Activated CD8-positive, alpha-beta memory T cell treated with anti-CD3 and anti-CD28 coated beads, Interleukin-2, amount 50 U/mL, for 1 hour (primary cell): ENCODE data around the gene TKFC.
A peak's percentile ranks its signal among the peaks of the same experiment; 100 is the strongest.

Experiments used
- DNase-seq: peaks from one replicate; pipeline ENCODE4 v3.0.0-alpha.2; 2020; ENCODE audit errors: extremely low read depth

TKFC gene, protein sequence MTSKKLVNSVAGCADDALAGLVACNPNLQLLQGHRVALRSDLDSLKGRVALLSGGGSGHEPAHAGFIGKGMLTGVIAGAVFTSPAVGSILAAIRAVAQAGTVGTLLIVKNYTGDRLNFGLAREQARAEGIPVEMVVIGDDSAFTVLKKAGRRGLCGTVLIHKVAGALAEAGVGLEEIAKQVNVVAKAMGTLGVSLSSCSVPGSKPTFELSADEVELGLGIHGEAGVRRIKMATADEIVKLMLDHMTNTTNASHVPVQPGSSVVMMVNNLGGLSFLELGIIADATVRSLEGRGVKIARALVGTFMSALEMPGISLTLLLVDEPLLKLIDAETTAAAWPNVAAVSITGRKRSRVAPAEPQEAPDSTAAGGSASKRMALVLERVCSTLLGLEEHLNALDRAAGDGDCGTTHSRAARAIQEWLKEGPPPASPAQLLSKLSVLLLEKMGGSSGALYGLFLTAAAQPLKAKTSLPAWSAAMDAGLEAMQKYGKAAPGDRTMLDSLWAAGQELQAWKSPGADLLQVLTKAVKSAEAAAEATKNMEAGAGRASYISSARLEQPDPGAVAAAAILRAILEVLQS

DNA sequence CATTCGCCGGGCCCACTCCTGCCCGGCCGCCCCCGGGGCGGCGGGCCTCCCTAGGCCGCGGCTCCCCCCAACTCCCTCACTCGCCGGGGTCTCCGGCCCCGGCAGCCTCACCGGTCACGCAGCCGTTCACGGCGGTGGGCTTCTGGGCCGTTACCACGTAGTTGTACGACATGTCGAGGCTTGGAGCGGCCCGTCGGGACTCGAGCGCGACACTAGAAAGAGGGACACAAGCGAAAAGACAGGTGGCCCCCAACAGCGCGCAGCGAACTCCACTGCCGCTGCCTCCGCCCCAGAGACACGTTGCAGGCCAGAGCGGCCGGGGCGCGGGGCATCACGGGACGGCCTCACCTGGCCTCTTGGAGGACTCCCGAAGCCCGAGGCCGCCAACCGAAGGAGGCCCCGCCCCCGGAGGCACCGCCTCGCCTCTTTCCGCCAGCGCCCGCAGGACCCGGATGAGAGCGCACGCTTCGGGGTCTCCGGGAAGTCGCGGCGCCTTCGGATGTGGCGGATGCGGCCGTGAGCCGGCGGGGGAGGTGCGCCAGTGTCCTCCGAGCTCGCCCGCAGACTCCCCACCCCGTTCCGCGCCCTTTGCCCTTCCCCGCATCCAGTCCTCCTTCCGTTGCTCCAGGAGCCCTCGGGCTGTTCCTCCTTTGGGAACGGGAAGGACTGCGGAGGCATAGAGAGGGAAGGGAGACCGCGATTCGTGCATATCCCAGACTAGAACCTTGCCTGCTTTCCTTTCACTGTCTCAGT is at the start of gene TKFC, which contains the start of gene DDB1:
Gene TKFC, plus strand, starts transcription at position 432 of the 753 bp plus-strand sequence. CDS start 1,501 bp downstream, outside the sequence.
Gene DDB1, minus strand, starts transcription at position 309 of the 753 bp plus-strand sequence. Its CDS starts 137 bp downstream, at position 172.
- DNase-seq, result peak; percentile 89

DNA sequence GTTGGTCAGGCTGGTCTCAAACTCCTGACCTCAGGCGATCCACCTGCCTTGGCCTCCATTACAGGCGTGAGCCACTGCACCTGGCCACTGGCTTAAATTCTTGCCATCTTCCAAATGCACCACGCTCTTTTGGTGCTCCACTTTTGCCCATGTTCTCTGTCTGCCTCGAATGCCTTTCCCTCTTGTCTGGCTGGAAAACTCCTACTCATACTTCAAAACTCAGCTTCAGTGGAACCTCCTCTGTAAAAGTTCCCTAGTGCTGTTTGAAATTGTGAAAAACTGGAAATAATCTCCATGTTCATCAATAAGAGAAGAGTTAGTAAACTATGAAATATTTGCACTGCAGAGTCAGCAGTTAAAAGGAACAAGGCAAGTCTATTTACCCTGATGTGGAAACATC is 49.4 kb upstream of the TKFC start:
- no peak for DNase-seq

DNA sequence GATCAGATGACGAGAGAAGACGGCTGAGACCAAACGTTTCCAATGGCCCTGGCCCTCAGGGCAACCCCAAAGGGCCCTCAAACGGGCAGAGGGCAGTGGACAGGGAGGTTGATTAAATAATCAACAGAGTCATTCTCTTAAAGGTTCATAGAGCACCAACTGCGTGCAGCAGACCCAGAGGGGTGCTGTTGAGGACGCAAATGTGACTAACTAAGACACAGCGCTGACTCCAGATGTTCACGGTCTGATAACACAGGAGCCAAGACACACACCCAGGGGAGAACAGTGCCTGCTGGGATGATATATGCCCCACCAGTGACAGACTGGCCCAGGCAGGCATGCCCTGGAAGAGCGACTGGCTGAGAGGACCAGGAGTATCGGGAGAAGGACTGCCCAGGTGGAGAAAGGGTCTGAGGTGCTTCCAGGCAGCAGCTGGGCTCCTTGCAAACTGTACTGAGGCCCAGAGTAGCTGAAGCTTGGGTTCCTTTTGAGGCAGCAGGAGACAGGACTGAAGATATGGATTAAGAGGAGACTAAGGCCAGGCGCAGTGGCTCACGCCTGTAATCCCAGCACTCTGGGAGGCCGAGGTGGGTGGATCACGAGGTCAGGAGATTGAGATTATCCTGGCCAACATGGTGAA is 45.6 kb upstream of the TKFC start:
- no peak for DNase-seq

DNA sequence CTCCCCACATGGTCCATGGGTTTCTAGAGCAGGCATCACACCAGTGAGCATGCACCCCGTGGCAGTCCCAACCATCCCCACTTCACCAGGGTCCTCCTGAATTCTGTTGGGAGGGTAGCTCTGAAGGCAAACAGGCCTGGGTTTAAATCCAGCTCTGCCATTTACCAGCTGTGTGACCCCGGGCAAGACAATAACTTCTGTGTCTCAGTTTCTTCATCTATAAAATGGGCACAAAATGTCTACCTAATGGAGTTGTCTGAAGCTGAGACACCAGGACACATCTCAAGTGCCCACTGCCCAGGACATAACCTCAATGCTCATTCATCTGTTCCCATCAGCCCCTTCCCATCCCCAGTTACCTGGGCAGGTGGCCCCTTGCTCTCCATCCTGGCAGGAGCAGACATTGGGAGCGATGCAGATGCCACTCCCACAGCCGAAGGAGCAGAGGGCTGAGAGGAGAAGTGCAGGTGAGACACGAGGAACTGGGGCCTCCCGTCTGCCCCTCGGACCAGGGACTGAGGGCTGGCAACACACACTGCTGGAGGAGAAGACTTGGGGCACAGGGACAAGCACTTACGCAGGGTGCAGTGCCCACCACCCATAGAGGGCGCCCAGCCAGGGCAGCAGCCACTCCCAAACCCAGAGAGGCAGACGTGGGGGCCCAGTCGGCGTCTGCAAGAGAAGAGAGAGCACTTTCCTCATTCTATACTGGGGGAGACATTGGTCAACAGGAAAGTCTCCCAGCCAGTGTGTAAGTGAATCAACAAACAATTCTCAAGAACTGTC is 41.9 kb upstream of the TKFC start:
- no peak for DNase-seq

DNA sequence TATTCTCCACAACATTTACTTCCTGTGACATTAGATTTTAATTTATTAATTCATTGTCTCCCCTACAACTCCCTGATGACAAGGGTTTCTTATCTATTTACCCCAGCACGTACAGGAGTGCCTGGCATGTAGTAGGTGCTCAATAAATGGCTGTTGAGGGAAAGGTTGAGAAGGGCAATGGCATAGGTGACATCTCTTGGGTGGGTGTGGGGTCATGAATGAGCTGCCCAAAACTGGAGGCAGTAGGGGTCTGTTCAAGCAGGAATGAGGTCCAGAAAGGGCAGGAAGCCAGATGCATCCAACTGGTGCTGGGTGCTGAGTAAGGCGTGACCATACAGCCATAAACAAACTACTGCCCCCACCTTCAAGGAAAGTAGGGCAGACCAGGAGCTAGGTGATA is 40.7 kb upstream of the TKFC start:
- no peak for DNase-seq

DNA sequence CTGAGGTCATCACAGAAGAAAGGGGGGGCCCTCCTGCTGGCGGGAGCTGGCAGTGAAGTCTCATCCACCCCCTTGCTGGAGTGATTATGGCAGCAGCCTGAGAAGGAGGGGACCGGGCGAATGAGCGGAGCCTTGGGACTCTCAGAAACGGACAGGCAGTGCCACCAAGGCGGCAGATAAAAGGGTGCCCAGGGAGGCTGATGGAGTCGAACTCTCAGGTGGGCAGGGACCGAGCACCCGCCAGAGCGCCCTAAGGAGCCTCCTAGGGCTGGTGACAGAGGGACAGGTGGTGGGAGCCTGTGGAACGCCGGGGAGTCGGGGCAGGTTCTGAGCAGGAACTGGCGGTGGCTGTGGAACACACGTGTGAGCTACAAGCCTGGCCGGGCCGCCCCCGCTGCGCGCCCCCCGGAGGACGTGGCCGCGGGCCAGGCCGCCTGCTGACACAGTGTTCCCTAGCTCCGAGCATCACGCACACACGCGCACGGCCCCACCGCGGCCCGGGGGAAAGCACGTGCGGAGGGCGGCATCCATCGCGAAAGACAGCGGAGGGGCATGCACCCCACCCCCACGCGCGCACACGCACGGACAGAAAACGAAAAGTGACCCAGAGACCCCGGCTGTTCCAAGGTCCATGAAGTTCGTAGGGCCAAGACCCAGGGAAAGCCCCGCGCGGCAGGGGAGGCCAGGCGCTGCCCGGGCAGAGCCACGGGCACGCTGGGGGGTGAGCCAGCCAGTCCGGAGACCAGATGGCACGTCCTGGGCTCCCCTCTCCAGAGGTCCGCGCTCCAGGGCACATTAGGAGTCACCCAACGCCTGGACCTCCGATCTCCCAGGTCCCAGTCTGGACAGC is 38.9 kb upstream of the TKFC start:
- no peak for DNase-seq

DNA sequence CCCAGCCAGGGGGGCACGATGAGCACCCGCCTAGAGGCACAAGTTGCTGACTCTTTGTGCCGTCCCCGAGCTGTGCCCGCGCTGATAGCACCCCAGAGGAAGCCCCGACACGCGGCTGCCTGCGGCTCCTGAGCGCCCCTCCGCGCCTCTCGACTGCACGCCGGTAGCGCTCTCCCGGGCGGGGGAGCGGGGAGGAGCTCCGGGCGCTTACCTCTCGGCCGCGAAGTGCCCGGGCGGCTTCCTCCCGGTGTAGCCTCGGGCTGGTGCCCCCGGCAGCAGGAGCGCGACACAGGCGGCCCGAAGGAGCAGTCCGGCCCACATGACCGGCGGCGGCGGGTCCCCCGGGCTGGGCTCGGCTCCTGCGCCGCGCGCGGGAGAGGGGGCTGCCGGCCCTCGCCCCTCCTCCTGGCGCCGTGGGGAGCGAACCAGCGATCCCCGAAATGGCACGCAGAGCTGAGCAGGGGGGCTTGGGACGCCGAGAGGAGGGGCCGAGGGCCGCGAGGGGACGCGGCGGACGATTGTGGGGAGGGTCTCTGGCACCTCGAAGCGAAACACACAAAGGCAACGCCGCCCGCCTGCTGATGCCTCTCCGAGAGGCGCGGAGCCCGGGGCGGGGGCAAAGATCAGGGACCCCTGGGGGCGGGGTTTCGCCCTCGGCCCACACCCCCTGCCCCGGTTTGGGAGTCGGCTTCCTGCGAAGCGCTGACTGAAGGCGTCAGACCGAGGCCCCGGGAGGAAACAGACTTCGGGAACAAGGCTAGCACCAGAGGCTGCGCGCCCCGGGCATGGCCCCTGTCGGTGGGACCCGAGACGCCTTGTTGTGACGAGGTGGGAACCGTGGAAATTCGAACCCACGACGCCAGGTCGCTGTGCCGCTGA is 38.1 kb upstream of the TKFC start, which contains the start of gene VWCE:
Gene VWCE, minus strand, starts transcription at position 600 of the 879 bp plus-strand sequence. Its CDS starts 279 bp downstream, at position 321.
- peak; percentile 17 for DNase-seq

DNA sequence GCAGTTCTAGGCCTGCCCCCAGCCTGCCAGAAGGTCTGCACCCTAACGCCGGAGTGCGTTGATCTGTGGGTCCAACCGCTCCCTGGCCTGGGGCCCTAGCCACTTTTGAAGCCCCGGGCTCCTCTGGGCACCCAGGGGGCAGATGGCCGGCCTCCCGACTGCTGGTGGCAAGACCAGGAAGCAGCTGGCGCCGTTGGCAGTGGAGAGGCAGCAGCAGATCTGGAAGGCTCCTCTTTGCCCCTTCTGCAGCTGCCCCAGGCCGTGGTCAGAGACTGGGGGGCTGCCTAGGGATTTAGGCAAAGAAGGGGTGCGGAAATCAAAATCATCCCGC is 37.5 kb upstream of the TKFC start:
- no peak for DNase-seq

DNA sequence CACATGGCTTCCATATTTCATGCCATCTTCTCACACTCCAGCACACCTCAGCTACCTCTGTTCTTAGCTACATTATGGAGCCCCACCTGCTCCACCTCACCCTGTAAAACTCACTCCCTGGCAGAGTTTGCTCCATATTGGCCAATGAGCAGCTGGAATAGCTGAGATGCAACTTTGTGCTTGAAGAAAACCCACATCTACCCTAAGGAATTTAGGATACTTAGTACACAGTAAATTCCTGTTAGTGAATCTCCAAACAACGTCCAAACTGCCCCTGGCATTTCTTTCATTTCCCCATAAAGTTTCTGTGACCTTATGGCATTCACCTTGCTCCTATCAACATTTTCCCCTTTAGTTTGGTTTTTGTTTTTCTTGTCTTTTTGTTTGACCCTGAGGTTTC is 35.7 kb upstream of the TKFC start:
- DNase-seq, result no peak

DNA sequence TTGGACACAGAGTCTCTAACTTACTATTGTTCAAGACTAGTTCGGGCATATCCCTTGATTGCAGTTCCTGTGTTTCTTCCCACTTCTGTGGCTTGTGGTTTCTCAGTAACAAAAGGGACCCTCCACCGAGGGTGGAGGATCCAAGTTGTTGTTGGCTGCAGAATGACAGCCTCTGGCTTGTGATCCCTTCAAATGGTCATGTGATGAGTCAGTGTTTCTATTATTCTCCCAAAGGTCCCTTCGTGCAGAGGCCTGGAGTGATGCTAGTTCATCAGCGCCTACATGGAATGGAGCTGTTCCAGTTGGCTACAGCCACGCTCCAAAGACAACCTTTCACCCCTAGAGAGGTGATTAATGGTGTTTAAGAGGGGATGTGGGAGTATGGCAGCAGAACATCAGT is 35.3 kb upstream of the TKFC start:
- DNase-seq, result no peak

DNA sequence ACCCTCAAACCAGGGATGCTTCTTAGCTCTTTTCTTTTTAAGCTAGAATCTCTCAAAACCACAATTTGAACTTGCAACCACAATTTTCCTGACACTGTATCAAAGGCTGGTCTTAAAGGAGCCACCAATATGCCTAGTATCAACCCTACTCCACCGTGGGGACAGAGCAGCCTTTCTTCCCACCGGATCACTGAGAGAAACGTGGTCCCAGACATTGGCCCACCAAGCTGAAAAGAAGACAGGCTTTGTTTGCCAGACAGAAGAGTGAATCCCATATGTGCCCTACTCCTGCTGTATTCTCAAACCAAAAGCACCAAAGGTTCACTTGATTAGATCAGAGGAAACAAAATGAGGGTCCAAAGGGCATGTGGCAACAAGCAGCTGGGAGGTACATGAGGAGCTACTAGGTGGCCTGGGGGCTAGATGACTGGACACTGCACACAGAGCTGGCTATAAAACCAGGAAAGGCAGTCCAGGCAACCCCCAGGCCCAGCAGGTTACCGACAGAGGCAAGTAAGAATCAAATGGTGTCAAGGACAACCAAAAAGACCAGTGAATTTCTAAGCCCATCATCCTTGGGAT is 34.3 kb upstream of the TKFC start:
- DNase-seq, result no peak

DNA sequence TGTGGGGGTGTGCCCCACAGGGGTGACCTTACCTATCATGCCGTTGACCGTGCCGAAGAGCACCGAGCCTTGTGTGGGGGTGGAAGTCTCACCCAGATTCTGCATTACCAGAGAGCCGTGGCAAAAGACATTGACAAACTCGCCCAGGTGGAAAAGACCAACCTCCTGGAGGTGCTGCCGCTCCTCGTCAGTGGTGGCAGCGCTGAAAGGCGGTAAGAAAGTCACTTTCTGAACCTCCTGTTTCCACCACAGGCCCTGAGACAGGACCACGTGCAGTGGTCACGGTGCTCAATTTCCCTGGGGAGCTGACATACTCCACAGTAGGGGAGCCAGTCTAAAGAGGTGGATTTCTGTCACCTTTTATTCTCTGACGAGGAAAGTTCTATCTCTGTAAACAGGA is 30.5 kb upstream of the TKFC start:
- no peak for DNase-seq

DNA sequence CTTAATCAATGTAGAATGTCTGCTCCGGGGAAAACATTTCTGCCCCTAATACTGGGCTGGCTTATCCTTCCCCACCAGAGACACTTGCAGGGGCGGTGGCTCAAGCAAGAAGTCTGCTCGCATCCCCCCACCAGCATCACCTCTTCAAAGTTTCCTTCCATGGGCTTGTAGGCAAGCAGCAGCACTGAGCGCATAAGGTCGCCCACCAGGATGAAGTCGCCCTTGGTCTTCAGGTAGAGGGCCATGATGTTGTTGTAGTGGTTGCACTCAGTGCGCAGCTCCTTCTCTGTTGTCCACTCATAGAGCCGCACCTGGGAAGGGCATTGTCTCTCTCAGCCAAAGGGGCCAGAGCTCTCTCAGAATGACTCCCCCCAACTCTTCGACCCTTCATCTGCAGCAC is 29.3 kb upstream of the TKFC start:
- DNase-seq, result no peak

DNA sequence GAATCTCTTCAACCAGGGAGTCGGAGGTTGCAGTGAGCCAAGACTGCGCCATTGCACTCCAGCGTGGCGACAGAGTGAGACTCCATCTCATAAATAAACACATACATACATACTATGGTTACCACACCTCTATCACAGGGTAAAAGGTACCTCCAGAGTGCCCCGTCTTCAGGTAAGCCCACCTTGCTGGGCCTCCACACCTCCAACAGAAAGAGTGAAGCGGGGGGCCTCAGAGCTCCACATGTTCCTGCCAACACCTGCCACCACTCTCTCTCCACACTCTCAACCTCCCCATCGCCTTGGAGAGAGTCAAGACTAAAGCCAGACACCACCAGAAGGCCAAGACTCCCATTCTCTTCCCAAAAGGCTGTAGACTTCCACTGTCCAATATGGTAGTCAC is 27.6 kb upstream of the TKFC start:
- no peak for DNase-seq

DNA sequence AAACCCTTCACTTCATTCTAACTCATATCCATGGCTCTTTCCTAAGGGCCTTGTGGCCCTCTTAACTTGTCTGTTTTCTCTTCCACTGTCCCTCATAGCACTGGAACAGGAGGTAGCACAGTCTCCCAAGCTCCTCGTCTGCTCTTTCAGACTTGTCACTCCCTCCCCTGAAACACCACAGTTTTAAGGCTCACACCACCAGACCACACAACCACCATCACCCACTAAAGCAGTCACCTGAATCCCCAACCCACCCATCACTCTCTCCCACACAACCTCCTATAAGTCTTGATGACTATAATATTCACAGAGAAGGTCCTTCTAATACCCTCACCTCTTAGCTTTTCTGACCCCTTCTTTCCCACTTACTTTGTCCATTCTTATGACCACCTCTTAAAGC is 26.8 kb upstream of the TKFC start:
- DNase-seq, result no peak

DNA sequence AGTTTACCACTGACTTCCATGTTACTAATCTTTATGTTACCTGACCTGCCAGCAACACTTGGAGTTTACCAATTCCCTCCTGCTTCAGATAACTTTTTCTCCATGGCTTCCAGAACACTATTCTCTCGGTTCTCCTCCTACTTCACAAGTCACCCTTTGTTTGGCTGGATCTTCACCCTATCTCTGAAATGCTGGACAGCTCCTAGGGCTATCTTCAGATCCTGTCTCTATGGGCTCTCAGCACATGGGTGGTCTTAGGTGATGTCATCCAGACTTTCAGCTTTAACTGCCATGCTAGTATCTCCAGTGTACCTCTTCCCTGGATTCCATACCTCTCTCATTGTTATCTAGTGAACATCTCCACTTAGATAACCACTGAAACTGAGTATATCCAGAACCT is 25.7 kb upstream of the TKFC start:
- no peak for DNase-seq

DNA sequence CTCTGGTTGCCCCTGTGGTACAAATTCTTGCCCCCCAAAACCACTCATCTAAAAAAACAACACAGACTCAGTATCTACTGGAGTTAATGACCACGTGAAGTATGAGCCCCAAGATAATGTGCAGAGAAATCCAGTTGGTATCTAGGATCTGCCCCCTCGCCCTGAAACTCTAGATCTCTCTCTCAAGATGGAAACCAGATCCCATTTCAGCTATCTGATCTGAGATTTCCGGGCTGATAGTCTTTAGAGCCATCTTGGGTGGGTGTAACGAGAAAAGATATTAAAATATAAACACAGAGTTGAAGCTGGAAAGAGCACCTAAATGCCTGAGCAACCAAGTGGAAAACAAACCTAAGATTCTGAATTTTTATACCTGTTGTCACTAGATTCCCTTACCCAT is 23.9 kb upstream of the TKFC start:
- no peak for DNase-seq

DNA sequence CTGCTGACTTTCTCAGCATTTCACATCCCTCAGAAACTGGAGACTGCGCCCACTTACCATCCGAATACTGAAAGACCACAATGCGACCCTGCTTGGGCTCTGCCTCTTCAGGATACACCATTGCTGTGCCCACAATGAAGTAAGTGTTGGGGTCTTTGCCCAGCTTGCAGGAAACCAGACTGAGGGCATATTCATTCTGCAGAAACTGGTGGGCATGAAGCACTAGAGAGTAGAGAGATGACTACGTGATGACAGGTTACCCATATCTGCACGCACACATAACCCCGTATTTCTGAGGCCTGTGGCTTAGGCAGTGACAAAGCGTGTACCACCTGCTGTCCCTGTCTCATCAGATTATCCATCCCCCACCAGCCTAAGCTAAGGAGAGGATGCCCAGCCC is 23.3 kb upstream of the TKFC start:
- DNase-seq, result no peak

DNA sequence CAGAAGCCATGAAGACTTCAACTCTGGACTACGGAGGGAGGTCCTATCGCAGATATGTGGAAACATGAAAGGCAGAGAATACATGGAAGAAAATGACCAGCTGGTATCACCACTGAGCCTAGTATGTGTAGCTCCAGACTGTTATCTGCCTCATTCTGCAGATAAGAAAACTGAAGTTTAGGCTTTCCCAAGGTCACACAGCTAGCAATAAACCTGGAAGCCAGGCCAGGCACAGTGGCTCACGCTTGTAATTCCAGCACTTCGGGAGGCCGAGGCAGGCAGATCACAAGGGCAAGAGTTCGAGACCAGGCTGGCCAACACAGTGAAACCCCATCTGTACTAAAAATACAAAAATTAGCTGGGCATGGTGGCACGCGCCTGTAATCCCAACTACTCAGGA is 22.3 kb upstream of the TKFC start:
- no peak for DNase-seq
